ENCODE results near the gene IPPK.
A peak's percentile ranks its signal among the peaks of the same experiment; 100 is the strongest.

IPPK gene

DNA sequence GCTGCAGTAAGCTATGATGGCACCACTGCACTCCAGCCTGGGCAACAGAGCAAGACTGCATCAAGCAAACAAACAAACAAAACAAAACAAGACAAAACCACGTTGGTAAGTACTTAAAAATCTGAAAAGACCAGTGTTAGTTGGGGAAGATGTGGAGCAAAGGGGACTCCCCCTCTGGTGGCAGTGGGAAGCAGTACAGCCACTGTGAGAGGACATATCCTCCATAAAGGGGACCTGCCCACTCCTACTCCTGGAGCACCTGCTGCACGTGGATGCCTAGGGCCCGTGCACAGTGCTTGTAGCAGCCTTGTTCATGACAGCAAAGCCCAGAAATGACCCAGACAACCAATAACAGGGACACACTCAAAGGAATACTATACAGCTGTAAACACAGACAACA, 17.0 kb upstream of the IPPK start:
- no peak for DNase-seq (ENCODE audit: low spot score)

GRCh38 chr9:92685022-92685421, 15.1 kb upstream of the IPPK start:
- DNase-seq (ENCODE audit: low spot score), result no peak

DNA sequence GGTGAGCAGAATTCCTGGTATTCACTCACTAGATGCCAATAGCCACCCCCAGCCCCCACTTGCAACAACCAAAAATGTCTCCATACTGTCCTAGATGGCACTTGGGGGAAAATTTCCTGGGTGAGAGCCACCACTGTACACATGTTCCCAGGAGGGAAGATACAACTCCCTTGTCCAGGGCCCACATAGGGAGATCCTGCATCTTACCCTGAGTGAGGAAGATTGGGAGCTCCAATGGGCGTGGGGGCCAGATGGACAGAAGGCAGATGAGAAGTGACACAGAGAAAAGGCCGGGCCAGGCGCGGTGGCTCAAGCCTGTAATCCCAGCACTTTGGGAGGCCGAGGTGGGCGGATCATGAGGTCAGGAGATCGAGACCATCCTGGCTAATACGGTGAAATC, 12.3 kb upstream of the IPPK start:
- DNase-seq (ENCODE audit: low spot score), result no peak

DNA sequence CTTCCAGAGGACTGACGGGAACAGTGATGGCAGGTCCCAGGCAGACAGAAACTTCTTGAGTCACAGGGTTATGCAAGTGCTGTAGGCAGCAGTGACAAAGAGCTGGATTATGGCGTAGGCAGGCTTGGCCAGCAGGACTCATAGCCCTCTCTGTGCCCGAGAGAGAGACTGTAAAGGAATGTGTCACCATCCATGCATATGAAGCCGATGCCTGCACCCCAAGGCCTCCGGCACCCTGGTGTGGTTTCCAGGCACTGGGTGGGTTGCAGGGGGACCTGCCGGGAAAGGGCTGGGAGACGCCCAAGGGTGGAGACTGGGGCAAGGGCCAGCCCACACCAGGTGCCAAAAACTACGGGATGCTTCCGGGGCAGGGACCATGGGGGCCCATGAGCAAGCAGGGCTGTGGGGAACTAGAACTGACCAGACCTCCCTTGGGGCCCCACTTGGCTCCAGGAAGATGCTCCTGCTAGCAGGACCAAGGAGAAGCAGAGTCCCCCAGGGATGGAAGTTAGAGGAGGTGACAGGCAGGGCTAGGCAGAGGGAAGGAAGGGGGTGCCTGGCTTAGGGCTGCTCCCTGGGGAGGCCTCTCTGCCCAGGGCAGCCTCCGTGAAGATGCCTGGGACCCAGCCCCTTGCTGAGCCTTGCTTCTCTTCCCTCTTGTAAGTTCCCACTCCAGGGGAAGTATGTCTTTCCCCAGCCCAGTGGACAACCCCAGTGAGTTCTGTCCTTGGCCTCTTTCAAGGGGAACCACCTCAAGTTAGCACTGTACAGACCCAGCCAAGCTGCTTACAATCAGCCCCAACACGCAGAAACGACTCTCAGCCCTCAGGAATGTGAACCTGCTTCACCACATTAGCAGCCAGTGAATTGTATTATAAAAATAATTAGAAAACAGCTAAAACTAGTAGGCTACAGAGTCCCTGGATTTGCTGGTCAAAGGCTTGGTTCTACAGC, 10.5 kb upstream of the IPPK start:
- no peak for DNase-seq (ENCODE audit: low spot score)

DNA sequence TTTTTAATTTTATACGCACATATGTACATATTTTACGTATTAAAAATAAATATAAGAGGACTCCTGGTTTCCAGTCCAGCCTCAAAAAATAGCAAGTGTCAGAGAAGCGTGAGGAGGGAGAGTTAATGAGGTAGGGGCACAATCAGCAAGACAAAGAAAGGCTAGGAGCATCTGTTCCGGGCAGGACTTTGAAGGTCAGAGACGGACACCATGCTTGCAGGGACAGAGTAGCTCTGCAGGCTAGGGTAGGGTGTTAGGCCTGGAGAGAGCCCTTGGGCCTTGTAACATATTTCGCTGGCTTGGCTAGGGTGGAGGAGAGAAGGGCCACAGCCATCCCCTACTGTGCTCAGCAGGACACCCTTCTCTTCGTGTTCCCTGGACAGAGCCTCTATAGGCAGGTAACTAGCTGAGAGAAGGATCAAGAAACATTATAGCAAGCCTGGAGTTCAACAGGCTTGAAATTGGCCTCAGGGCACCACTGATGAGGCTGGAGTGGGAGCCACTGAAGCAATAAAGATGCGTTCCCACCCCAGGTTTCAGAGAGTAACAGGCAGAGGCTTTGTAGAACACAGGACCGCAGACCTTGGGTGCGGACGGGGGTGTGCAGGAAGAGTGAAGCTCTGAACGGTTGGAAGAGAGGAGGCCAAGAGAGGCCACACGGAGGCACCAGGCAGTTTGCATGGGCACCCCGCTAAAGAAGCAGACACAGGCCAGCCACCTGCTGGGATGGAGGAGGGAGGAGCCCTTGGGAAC, 9.7 kb upstream of the IPPK start:
- DNase-seq (ENCODE audit: low spot score), result no peak

DNA sequence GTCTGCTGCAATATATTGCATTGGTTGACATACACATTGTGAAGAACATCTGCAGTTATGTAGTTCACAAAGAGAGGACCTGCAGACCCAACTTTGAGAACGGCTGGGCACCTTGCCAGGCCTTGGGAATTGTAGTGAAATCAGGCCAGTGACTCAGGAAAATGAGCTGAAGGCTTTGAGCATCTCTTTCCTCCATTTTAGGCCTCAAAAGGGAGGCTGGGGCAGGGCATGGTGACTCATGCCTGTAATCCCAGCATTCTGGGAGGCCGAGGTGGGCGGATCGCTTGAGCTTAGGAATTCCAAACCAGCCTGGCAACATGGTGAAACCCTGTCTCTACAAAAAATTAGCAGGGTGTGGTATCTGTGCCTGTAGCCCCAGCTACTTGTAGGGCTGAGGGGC, 1.4 kb upstream of the IPPK start:
- no peak for DNase-seq (ENCODE audit: low spot score)

GRCh38 chr9:92669527-92669889, 423 bp downstream of the IPPK start:
- no peak for DNase-seq (ENCODE audit: low spot score)

- no peak for DNase-seq (ENCODE audit: low spot score)
Measured at GRCh38 chr9:92668746-92669526, 995 bp downstream of the IPPK start.

- DNase-seq (ENCODE audit: low spot score), result no peak
Measured at GRCh38 chr9:92666912-92667532, 2.9 kb downstream of the IPPK start.

DNA sequence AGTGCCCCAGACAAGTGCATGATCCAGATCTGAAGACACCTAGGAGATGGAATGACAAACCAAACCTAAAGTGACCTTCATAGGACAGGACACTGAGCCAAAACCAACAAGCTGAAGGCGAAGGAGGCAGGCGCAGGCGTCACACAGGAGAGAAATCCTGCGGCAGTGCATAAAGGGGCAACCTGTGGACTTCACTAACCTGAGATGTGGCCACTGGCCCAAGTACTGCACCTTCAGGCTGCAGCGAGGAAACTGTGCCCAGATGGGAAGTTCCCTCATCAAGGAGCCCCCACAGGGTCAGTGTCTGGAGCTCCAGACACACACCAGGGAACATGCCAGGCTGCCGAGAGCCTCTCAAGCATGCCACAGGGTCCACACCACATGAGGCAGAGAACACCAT, 3.7 kb downstream of the IPPK start:
- no peak for DNase-seq (ENCODE audit: low spot score)

DNA sequence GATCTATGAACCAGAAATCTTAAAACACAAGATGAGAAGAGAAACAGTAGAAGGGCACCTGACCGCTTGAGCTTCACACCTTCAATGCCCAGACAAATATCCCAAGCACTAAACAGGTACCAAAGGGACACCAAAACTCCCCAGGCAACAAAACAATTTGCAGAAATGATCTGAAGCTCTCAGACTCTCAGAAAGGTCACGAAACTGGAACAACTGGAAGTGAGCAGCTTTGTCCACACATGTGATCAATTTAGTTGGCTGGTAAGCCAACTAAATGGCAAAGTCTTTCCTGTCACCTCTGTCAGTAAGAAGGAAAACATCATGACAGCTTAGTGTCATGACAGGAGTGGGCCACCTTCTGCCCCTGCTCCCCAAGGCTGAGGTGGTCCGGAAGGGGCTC, 4.1 kb downstream of the IPPK start:
- DNase-seq (ENCODE audit: low spot score), result no peak

GRCh38 chr9:92664394-92665152, 5.4 kb downstream of the IPPK start:
- DNase-seq (ENCODE audit: low spot score), result peak; percentile 79

GRCh38 chr9:92663951-92664350, 6.0 kb downstream of the IPPK start:
- peak; percentile 26 for DNase-seq (ENCODE audit: low spot score)

DNA sequence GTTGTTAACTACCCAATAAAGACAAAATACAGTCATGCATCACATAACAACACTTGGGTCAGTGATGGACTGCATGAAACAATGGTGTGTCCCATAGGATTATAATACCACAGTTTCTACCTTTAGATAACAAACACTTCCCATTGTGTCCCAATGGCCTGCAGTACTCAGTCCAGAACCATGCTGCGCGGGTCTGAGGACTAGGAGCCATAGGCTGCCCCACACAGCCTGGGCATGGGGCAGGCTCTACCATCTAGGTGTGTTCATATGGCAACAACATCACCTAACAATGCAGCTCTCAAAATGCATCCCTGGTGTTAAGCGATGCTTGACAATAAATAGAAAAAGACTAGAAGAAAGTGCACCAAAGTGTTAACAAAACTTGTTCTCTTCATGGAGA, 6.8 kb downstream of the IPPK start:
- DNase-seq (ENCODE audit: low spot score), result no peak

GRCh38 chr9:92661743-92662142, 8.2 kb downstream of the IPPK start:
- DNase-seq (ENCODE audit: low spot score), result no peak

- DNase-seq (ENCODE audit: low spot score), result no peak
Measured at GRCh38 chr9:92661127-92661526, 8.8 kb downstream of the IPPK start.

- peak; percentile 86 for DNase-seq (ENCODE audit: low spot score)
Measured at GRCh38 chr9:92660266-92660665, 9.7 kb downstream of the IPPK start.

- no peak for DNase-seq (ENCODE audit: low spot score)
Measured at GRCh38 chr9:92659601-92660000, 10.3 kb downstream of the IPPK start.

DNA sequence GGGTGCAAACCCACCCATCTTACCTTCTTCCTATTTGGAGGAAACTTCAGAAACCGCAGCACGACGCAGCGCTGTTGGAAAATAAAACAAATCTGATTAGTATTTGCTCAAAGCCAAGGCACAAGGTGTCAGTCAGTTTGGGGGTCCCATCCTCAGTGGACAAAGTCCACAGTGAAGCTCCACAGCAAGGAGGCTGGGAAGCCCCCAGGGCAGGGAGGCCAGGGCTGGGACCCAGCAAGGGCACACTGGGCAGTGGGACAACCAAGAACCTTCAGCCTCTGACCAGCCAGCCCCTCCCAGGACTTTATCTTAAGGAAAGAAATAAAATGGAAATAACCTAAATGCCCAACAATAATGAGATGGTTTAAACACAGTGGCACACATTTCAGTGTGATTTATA, 11.3 kb downstream of the IPPK start:
- no peak for DNase-seq (ENCODE audit: low spot score)

DNA sequence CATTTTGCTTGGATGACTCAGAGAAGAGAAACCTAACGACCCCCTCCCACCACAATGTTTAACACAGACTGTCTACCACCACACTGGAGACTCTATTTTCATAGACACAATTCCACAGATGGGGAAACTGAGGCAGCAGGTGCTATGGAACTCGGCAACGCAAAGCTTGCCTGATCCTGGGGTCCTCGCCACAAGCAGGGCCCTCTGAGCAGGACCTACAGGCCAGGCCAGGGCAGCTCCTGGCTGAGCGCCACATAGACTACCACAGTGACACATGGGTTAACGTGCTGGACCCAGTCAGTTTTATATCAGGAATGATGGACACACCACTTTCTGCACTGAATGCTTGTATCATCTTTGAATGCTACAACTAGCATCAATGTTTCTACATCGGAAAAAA, 11.8 kb downstream of the IPPK start:
- DNase-seq (ENCODE audit: low spot score), result no peak

Data from pons (tissue), 1 donor.